Prostate gland (tissue), 2 donors: ENCODE measurements around the gene KAZN.

Experiments
- POLR2A ChIP-seq: fragments of 450-650 bp; IDR thresholded peaks from one replicate; pipeline ENCODE4 v1.6.1; 2016; ENCODE audit warnings: antibody characterized with exemption, mild to moderate bottlenecking
- POLR2AphosphoS5 ChIP-seq: sonication (generic); formaldehyde crosslinking; IDR thresholded peaks from one replicate; pipeline ENCODE4 v1.6.1; 2017; ENCODE audit warnings: antibody characterized with exemption
- TF ChIP-seq, protein P1 (sequence below), 4 experiments: fragments of 200-600 bp in 2 of 4; fragments of 450-650 bp in 2 of 4; sonication (generic) in 2 of 4; IDR thresholded peaks; 1 replicate in 3 of 4; 2 replicates in 1 of 4; pipeline ENCODE4 v1.5.1; 2016 to 2019; ENCODE audit warnings: antibody characterized with exemption in 4 of 4, mild to moderate bottlenecking in 2 of 4, moderate library complexity in 2 of 4

GRCh38 chr1:15141935-15142539 lies 543.6 kb downstream of the KAZN start:
- TF ChIP-seq, protein P1, sequence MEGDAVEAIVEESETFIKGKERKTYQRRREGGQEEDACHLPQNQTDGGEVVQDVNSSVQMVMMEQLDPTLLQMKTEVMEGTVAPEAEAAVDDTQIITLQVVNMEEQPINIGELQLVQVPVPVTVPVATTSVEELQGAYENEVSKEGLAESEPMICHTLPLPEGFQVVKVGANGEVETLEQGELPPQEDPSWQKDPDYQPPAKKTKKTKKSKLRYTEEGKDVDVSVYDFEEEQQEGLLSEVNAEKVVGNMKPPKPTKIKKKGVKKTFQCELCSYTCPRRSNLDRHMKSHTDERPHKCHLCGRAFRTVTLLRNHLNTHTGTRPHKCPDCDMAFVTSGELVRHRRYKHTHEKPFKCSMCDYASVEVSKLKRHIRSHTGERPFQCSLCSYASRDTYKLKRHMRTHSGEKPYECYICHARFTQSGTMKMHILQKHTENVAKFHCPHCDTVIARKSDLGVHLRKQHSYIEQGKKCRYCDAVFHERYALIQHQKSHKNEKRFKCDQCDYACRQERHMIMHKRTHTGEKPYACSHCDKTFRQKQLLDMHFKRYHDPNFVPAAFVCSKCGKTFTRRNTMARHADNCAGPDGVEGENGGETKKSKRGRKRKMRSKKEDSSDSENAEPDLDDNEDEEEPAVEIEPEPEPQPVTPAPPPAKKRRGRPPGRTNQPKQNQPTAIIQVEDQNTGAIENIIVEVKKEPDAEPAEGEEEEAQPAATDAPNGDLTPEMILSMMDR (IDR thresholded peaks at IDR 0.05): no peak
- TF ChIP-seq POLR2A (no peak), POLR2AphosphoS5 (peak; percentile 51)
